HT-29 (cell line): ENCODE results near the gene LYZL2. TPM values are rescaled to one million over a fixed set of nuclear protein-coding genes. Genes with fewer than 3 reads are reported as not detected.
"Not testable (repeated sequence)": the region's sequence is repeated elsewhere in the genome, so short reads cannot be mapped to it uniquely, and the experiment has no call there.

Experiments used
- DNase-seq: peaks from one replicate; pipeline ENCODE4 v3.0.0-alpha.2; 2015; ENCODE audit warnings: low spot score
- total RNA-seq: library from RNA; depleted of rRNA; stranded (reverse); fragments of >200 nt; shearing (Covaris generic); gene quantifications from 2 replicates; pipeline ENCODE4 v1.2.3, GENCODE V29; 2014

LYZL2 gene
- total RNA-seq, 1 experiment from 2014 or later: not detected

DNA sequence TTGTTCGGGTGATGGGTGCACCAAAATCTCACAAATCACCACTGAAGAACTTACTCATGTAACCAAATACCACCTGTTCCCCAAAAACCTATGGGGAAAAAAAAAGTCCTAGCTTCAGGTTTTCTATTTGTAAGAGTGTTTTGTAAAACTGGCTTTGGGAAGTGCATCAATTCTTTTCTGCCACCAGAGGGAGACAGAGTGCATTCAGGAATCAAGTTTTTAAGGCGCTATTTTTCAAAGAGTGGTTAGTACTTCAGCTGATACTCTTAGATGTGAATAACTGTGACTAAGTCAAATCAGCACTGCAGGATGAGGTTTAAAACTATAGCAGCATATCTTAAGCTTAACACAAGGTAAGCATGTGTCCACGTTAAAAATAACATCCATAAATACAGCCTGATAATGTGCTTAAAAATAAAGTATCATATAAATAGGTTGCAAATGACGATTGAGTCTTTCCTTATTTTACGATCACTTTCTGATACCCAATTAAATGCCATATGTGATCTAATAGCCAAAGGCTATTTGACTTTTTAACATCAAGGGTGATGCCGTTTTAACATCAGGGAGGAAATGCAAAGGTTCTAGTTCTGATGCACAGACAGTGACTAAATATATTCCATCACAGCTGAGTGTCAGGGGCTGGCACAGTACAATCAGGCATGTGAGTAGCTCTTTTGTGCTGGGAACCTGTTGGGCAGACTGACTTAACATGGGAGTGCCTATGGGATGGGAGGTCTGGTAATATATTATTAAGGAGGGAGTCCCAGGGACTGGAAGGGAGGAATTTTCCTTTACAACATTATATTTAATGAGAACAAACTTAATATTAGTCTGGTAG lies 10.6 kb upstream of the LYZL2 start:
- peak; percentile 53 for DNase-seq

DNA sequence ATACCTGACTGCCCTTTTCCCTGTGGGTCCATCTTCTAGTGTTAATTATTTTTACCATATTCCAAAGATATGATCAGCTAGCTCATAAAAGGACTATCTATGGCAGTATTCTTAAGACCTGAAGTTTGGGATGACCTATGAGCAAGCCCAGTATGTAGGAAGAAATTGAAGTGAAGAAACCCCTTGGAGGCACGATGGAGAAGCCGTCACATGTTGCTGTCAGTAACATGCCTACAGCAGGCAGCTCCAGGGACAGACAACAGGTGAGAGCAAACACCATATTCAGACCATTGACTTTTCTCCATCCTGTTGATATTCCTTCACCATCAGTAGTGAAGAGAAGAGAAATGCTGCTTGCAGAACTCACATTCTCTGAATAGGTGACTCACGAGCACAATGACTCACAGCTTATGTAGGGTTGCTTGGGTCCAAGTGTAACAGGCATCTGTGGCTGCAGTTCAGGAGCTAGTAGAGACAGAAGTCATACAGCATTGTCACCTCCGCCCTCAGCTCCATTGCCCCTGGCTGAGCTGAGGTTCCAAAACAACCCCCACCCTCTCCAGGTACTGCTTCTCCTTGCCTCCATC lies 8.4 kb upstream of the LYZL2 start:
- DNase-seq: peak; percentile 16

DNA sequence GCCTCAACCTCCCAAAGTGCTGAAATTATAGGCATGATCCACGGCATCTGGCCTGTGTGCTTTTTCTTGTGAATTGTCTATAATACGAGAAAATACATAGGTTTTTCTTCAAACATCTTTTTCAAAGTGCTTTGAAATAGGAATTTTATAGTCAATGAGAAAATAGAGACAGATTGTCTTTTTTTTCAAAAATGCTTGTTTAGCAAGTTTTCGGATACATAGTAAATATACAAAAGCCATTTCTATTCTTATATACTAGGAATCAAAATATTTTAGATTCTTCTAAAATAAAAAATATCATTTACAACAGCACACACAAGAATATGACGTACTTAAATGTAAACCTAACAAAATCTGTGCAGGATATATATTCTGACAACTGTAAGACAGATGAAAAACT lies 1.6 kb upstream of the LYZL2 start:
- DNase-seq: no peak

DNA sequence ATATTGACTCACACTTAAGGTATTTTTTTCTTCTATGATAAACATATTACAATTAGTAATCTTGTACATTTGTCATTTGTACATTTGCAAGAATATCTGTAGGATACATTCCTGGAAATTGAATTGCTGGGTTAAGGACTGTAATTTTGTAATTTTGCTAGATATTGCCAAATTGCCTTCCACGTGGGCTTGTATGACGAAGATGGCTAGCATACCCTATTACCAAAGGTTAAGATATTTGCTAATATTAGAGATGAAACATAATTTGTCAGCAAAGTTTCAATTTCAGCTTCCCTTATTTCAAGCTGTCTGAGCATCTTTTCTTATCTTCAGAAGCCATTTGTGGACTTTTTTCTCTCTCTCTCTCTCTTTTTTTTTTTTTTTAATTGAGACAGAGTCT lies 1.0 kb upstream of the LYZL2 start:
- DNase-seq: no peak

DNA sequence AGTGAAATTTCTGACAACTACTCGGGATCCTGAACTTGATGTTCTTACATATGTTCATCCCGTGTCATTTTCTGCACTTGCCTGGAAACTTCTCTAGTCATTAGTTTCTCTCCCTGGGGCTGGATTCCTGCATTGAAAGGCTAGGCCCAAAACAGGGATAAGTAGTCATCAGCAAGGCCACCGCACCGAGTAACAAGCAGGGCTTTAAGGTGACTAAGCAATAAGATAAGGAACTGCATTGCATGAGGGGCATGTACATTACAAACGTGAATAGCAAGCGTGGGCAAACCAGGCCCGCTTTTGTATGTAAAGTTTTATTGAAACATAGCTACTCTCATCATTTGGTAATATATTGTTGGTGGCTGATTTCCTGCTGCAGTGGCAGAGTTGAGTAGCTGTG lies 977 bp downstream of the LYZL2 start:
- DNase-seq: not testable (repeated sequence)

DNA sequence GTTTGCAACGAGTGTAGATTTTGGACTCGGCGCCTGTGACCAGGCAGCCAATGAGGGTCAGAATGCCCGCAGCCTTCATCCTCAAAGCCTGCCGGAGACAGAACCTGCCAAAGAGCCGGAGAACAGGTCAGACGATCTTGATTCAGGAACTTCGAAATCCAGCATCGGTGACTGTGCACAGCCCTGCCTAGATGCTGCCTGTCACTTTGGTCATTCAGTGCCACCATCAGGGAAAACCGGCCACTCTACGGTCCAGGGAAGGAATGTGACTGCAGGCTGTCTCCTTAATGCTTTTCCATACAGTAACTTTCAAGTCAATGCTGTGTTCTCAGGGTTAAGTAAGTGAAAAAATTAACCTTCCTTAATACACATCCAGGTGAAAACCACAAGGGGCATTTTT lies 2.7 kb downstream of the LYZL2 start:
- DNase-seq: not testable (repeated sequence)

DNA sequence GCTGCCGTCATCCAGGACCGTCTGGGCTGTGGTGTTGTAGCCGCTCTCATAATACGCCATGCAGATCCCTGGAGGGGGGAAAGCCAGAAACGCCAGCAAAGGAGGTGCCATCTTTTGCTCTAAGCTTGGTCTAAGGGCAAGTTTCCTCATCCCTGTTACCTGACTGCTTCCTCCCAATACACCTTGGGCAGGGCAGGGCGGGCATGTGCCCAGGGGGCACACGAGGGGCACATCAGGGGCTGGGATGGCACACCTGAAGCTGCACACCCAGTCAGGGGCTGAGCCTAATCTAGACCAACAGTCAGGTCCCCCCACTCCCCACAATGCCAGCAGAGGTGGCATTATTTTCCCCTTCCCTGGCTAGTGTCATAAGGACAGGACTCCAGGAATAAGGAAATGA lies 3.4 kb downstream of the LYZL2 start:
- not testable (repeated sequence) for DNase-seq

DNA sequence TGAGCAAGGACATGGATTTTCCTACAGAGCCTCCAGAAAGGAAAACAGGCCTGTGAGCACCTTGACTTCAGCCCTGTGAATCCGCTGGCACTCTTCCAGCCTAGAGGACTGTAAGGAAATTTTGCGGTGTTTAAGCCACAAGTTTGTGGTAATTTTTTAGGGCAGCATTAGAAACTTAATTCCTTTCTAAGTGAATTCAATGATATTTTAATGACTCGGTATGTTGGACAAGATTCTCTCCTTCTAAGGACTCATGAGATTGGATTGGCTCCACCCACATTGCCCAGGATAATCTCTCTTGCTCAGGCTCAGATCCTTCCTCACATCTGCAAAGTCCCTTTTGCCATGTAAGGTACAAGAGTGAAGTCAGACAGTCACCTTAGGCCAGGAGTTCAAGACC lies 4.5 kb downstream of the LYZL2 start:
- DNase-seq: no peak

DNA sequence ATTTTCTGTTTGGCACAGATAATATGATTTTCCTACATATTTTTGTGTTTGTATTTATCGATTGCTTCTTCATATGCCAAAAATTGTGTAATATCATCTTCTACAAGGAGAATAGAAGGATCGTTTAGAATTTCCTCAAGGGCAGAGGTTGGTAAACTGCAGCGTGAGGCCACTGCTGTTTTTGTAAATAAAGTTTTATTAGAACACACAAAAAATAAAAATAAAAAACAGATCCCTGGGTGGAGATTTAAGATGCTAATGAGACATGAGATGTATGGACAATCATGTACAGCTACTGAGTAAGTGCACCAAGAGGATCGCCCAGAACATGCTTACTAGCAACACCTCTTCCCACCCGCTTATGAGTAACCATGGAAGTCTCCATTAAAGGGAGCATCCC lies 9.6 kb downstream of the LYZL2 start:
- DNase-seq: no peak

DNA sequence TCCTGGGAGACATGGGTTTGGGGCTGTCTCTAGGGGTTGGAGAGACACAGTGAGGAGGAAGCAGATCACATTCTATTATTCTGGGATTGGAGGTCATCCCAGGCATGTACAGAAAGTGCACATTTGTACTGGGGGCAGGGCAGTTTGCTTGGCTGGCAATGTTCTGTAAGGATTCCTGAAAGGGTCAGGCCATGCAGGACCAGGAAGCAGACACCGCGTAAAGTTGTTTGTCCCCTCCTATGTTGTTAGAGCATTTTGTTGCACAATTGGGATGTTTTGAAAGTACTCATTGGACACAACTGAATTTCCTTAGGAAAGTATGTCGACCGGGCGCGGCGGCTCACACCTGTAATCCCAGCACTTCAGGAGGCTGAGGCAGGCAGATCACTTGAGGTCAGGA lies 12.5 kb downstream of the LYZL2 start:
- DNase-seq: no peak

DNA sequence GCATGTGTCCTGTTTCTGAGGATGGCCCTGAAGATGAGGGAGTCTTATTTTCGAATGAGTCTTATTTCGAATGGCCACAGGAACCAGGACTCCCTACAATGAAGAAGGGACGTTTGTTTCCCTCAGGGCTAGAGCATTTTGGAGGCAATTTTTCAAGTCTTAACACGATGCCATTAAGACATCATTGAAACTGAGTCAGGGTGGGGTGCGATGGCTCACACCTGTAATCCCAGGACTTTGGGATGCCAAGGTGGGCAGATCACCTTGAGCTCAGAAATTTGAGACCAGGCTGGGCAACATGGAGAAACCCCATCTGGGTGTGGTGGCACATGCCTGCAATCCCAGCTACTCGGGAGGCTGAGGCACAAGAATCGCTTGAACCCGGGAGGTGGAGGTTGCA lies 18.5 kb downstream of the LYZL2 start:
- not testable (repeated sequence) for DNase-seq

DNA sequence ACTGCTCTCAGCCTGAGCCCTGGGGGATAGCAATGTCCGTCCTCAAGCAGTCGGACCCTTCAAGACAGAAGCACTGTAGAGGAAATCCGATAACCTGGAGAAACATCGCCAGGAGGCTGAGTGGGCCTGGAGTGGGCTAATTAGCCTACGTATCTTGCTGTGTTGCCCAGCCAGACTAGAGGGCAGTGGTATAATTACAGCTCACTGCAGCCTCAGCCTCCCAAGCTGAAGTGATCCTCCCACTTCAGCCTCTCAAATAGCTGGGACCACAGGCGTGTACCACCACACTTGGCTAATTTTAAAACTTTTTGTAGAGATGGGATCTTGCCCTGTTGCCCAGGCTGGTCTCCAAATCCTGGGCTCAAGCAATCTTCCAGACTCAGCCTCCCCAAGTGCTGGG lies 21.7 kb downstream of the LYZL2 start:
- no peak for DNase-seq

DNA sequence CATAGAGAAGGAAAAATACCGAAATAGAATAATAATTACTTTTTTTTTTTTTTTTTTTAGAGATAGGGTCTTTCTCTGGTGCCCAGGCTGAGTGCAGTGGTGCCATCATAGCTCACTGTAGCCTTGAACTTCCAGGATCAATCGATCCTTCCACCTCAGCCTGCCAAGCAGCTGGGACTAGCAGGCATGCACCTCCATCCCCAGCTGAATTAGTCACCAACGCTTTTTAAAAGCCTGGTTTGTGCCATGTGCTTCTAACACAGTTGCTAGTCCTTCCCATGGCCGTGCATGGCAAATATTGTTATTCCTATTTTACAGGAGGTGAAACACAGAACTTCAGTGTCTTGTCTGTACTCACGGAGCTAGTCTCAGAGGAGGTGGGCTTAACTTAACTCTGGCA lies 23.2 kb downstream of the LYZL2 start:
- DNase-seq: peak; percentile 19

DNA sequence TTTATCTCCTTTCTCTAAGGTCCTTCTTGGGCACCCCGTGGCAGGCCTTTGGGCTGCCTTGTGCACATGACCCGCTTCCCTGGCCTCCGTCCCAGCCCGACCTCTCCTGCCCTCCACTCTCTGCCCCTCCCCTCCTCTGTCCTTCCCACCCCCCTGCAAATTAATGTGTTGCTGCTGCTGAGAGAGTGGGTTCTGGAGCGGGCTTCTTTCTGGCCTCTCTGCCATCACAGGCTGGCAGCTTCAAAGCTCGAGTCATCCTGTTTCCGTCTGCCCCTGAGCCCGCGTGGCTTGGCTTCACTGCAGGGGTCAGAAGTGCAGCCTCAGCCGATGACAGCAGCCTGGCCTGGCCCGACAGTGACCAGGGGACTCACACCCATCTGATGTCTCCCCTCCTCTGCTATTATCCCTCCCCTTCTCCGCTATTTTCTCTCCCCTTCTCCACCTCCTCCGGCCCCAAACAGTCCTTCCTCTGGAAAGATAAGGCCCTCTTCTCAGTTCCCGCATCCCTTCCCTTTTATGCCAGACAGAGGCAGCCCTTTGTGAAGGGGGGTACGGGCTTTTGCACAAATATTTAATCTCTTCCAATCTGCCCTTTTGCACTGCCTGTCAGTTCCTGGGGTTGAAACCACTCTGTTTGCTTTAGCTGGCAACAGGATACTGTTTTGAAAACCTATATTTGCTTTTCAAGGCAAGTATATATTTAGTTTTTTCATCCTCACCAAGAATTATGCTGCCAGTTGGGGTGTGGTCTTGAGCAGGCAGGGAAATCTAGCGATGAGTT lies 24.0 kb downstream of the LYZL2 start:
- DNase-seq: peak; percentile 33

DNA sequence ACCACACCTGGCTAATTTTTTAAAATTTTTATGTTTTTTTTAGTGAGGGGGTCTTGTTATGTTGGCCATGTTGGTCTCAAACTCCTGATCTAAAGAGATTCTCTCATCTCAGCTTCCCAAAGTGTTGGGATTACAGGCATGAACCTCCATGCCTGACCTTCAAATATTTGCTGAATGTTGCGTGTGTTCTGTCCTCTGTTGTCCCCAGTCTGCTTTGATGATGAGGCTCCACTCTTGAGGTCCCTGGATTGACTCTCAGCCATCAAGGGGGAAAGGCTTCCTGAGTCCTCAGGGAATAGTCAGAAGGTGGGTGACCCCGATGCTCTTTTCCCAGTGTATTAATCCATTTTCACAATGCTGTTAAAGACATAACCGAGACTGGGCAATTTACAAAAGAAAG lies 26.0 kb downstream of the LYZL2 start:
- no peak for DNase-seq

DNA sequence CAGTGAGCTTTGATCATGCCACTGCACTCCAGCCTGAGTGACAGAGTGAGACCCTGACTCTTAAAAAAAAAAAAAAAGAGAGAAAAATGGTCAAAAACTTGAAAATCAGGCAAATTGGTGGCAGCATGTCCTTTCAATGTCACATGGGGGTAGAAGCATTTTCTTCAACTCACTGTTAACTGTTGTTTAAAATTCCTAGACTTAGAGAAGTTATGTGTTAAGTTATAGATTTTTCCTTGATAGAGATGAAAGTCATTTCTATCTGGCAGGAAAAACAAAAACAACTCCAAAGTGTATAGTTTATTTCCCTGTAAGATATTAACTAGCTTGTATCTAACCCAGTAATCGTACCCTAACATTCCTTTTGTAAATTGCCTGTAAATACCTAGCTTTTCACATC lies 26.8 kb downstream of the LYZL2 start:
- DNase-seq: no peak

DNA sequence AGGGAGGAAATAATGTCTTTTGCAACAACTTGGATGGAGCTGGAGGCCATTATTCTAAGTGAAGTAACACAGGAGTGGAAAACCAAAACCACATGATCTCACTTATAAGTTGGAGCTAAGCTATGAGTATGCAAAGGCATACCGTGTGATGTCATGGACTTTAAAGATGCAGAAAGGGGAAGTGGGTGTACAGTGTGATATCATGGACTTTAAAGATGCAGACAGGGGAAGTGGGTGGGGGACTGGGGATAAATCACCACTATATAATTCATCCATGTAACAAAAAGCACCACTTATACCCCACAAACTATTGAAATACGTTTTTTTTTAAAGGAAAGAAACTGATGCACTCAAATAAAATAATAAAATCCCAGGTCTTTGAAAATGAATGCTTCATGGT lies 29.5 kb downstream of the LYZL2 start:
- no peak for DNase-seq

DNA sequence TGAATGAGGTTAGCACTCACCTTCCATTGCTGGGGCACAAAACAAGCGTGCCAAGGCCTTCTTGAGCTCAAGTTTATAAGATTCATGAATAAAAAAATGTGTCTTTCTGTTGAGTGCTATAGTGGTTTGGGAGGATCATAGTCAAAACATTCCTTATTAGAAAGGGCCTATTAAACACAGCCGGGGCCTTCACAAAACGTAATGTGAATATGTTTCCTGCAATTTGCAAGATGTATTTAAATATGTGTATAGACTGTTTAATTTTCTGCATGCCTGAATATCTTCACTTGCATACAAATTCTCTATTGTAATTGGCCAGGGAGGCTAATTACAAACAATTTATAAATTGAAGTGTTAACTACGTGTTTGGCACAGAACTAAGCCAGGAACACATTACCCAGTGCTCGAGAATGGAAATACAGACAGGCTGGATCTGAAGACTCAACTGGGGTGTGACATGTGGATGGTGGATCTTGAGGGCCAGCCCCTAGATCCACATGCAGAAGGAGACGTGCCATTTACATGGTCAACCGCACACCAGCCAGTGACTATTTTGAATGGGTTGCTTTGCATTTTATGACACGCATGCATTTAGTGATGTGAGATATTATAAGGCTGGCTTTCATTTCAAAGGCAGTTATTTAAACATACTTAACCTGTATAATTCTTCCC lies 31.3 kb downstream of the LYZL2 start:
- no peak for DNase-seq

DNA sequence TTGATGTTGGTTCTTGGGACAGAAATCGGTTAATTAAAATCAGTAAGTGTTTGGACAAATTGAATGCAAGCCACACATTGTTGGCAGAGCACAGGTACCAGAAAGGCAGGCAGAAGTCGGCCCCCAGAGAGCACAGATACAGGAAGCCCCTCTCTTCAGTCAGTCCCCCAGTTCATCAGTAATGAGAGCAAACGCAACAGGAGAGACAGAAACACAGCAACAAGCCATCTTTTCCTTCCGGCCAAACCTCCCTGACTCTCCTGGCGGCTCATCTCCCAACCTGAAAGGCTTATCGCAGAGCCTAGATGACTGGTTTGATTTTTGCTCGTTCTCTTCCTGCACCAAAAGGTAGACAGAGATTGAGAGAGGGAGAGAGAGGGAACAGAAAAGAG lies 32.1 kb downstream of the LYZL2 start:
- not testable (repeated sequence) for DNase-seq

DNA sequence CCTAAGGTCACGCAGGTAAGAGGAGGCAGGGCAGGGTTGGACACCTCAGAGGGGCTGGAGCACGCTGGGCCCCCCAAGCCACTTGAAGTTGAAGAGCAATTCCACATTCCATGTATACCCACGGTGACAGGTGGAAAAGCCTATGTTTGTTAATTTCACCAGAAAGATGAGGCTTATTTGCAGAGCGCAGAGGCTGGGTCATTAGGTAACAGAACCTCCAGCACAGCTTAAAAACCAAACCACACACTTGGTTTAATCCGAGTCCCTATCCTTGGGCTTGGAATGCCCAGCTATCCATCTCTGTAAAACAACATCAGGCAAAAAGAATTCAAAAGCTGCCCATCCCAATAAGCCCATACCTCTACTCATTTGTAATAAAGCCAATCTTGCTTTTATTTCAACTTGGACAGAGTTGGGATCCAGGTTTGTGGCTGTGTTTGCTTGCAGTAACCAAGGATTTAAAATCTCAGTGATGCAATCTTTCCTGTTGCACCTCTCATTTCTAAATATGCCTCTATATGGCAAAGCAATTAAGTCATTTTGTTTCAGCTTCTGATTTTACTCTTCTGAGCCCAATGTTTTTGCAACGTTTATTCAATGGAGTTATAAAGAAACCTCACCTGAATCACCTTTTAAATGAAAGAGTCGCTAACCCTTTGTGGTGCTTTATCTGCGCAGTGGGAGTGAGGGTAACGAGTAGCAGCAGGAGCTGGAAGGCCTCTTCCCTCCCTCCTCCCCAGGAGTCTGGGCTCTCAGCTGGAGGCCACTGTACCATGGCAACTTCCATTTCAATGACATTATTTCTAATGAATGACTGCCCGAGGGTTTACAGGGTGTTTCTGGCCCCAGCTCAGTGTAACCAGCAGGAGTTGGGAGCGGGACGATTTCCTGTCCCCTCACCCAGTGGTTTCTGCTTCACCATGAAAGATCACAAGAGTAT lies 32.8 kb downstream of the LYZL2 start:
- DNase-seq: not testable (repeated sequence)

DNA sequence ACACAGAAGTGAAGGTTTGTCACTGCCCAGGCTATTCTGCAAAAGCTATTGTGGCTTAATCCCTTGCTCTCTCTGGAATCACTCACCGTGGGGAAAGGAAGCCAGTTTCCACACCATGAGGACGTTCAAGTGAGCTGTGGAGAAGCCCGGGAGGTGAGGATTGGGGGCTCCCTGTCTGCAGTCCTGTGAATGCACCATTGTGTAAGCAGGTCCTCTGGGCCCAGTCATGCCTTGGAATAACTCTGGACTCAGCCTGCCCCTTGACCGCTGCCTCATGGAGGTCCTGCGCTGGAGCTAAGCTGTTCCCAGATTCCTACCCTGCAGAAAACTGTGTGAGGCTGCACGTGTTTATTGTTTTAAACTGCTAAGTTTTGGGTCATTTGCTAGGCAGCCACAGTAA lies 33.5 kb downstream of the LYZL2 start:
- DNase-seq: no peak
